Activated CD8-positive, alpha-beta memory T cell treated with anti-CD3 and anti-CD28 coated beads for 36 hours (primary cell): Measurements from ENCODE around the gene POU2F3. TPM values are rescaled to one million over a fixed set of nuclear protein-coding genes. Genes with fewer than 3 reads are reported as not detected.

Source experiments
- CTCF ChIA-PET: fragments of 350-600 bp; sonication (Branson Sonifier 250); formaldehyde crosslinking; loops from one replicate; lab custom pipeline; 2021; ENCODE audit warnings: antibody characterized with exemption; lab: Charles Lee
- POLR2A ChIA-PET: fragments of 350-600 bp; sonication (Branson Sonifier 250); formaldehyde crosslinking; loops from one replicate; lab custom pipeline; 2021; ENCODE audit warnings: antibody characterized with exemption; lab: Charles Lee
- total RNA-seq, 2 experiments: library from RNA; stranded (reverse); gene quantifications; one replicate each; pipeline ENCODE4 v1.2.3, GENCODE V29; 2021

Gene POU2F3
- total RNA-seq, 2 experiments from 2014 or later = not detected

DNA sequence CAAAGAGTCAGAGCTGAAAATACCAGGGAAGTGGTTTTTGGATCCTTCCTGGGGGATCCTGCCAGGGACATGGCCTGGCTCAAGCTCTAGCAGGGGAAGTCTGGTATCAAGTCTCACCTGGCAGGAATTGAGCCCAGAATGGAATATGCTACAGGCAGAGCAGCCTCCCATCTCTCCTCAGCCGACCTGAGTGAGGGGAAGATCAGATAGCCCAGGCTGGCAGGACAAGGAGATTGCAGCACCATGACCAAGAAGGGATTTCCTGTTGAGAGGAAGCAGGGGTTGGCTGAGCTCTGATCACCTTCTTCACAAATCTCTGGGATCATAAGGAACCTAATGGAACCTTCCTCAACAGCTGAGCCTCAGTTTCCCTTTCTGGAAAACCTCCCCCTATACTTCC, 16.1 kb upstream of the POU2F3 start:
- ChIA-PET POLR2A (no interaction called here), CTCF (no interaction called here)

DNA sequence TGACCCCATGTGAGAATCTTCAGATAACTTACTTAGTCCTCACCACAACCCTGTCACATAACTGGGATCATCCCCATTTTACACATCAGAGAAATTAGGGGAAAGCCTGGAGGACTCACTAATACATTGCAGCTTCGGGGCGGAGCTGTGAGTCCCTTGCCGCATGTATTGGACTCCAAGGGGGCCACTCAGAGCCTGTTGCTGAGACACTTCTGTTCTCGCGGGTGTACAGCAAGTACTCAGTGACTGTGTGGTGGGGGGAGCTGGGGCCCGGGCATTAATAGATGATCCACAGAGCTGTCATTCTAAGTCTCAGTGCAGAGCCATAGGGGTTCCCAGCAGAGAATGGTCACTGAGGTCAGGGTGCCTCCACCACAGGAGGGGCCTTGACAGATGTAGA, 15.6 kb upstream of the POU2F3 start:
- CTCF ChIA-PET = interaction anchor here (0.7 kb wide), 1 partner anchor 56 kb away, joined by 3 read pairs; no protein-coding TSS in a partner anchor
- POLR2A ChIA-PET = interaction anchor here (0.7 kb wide), 1 partner anchor 56 kb away, joined by 4 read pairs; no protein-coding TSS in a partner anchor

DNA sequence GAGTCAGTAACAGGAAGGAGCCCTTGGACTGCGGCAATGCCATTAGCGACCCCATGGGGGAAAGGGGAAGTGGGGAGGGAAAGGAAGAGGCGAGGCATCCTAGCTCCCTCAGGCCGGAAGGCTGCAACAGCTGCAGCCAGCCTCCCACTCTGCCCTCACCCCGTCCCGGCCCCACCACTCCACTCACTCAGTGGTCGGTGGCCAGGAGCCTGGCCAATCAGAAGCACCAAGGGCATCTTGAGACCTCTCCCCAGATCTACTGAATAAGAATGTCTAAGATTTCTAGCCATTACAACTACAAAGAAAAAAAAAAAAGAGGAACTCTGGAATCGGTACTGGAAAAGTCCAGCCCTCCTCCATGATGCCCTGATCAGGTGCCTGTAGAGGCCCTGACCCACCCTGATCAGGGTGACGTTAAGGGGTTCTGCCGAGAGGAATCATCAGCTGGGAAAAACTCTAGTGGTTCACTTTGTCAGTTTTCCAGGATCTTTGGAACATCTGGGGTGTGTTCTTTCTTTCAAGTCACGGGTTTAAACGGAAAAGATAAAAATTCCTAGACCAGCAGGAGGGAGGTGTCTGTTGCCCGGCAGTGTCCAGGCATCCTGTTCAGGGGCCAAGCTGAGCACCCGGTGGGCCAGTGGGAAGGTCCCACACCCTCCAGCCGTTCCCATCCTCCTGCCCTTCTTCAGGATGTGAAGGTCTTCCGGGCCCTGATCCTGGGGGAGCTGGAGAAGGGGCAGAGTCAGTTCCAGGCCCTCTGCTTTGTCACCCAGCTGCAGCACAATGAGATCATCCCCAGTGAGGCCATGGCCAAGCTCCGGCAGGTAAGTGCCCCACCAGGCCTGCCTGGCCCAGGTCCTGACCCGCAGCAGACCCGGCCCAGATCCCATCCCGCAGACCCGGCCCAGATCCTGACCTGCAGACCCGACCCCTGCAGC, 14.7 kb upstream of the POU2F3 start:
- ChIA-PET CTCF (interaction anchor here (0.7 to 0.9 kb wide), 3 partner anchors 11 to 78 kb away, joined by 3 read pairs; no protein-coding TSS in a partner anchor), POLR2A (interaction anchor here (0.7 kb wide), 1 partner anchor 57 kb away, joined by 4 read pairs; no protein-coding TSS in a partner anchor)

DNA sequence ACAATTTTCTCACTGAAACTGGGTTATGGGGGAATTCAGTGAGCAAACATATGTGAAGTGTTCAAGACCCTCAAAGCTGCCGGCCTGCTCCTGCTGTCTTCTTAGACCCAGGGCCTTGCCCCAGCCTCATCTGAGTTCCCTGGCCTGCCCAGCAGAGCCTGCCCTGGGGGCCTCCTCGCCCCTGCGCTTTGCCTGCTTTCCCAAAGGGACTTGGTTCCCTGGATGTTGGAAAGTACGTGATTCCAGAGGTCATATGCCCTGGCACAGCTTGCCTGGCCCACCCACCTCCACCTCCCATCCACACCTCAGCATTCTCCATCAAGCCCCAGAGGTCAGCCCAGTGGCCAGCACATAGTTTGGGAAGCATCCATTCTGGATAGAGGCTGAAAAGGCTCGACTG, 13.7 kb upstream of the POU2F3 start:
- ChIA-PET POLR2A (no interaction called here), CTCF (interaction anchor here (0.9 kb wide), 1 partner anchor 12 kb away, joined by 3 read pairs; no protein-coding TSS in a partner anchor)

DNA sequence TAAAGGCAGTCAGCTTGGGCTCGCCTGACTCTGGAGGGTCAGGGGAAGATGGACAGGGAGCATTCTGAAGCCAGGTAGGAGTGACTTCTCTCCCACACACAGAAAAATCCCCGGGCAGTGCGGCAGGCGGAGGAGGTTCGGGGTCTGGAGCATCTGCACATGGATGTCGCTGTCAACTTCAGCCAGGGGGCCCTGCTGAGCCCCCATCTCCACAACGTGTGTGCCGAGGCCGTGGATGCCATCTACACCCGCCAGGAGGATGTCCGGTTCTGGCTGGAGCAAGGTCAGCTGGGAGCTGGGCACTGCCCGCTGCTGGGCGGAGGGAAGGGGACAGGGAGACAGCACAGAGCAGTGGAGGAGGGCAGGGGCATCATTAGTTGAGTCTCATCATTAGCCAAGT, 13.2 kb upstream of the POU2F3 start:
- ChIA-PET POLR2A (no interaction called here), CTCF (no interaction called here)

DNA sequence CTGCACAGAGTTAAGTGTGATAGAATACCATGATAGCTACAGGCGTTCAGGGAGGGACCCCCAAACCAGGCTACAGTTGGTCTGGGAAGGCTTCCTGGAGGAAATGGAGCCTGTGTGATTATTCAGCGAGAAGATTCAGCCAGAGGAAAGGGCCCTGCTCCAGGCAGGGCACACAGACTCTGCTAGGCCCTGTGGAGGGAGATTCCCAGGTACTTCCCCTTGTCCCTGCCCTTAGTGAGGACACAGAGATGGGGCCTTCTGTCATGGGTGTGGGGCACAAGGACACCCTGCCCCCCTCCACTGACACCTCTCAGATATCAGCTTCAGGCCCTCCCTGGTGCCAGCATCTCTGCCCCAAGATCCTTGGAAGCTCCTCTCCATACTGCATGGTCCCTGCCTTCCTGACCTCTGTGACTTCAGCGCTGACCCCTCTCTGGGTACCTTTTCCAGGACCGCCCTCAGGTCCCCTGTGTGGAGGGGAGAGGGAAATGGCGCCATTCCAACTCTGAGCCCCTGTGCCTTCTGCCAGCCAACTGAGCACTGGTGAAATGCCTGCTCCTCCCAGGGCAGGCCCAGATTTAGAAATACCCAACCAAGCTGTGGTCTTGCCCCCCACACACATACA, 12.6 kb upstream of the POU2F3 start:
- ChIA-PET POLR2A (no interaction called here), CTCF (no interaction called here)

DNA sequence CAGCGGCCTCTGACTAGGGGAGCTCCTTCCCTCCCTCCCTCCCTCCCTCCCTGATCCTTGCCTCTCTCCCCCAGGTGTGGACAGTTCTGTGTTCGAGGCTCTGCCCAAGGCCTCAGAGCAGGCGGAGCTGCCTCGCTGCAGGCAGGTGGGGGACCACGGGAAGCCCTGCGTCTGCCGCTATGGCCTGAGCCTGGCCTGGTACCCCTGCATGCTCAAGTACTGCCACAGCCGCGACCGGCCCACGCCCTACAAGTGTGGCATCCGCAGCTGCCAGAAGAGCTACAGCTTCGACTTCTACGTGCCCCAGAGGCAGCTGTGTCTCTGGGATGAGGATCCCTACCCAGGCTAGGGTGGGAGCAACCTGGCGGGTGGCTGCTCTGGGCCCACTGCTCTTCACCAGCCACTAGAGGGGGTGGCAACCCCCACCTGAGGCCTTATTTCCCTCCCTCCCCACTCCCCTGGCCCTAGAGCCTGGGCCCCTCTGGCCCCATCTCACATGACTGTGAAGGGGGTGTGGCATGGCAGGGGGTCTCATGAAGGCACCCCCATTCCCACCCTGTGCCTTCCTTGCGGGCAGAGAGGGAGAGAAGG, 11.1 kb upstream of the POU2F3 start:
- POLR2A ChIA-PET = no interaction called here
- CTCF ChIA-PET = interaction anchor here (1.0 to 10.2 kb wide), 6 partner anchors 57 to 85 kb away, joined by 3 to 159 read pairs (median 6); no protein-coding TSS in a partner anchor

DNA sequence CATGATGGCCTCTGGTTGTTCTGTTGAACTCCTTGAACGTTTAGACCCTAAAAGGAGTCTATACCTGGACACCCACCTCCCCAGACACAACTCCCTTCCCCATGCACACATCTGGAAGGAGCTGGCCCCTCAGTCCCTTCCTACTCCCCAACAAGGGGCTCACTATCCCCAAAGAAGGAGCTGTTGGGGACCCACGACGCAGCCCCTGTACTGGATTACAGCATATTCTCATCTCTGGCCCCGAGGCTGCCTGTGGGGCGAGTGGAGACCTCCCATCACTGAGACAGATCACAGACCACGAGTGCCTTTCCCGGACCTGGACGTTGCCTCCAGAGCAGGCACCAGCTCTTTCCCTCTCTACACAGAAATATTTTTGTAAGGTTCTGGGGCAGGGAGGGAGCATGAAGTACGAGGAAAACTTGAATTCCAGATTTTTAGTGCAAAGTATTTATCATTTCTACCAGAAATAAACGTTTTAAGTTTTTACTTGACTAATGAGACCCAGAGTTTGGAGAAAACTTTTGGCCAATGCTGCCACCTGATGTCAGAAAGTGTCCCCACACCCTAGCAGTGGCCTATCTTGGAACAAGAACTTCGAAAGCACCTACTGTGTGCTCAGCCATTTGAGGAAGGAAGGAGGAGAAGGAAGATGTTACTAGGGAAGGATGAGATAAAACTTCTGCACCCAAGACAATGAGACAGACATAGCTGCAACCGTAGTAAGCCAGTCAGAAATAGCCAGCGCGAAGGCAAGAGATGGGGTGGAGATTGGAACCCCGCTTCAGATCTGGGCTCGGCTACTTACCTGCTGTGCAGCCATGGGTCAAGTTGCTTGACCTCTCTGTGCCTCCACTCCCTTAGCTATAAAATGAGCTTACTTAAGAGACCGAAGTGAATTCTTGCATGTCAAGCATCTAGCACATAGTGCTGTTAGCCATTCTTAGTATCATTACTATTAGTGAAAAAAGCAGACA, 10.2 kb upstream of the POU2F3 start:
- CTCF ChIA-PET = interaction anchor here (1.0 to 10.2 kb wide), 8 partner anchors 9 to 84 kb away, joined by 3 to 159 read pairs (median 4); no protein-coding TSS in a partner anchor
- POLR2A ChIA-PET = no interaction called here

DNA sequence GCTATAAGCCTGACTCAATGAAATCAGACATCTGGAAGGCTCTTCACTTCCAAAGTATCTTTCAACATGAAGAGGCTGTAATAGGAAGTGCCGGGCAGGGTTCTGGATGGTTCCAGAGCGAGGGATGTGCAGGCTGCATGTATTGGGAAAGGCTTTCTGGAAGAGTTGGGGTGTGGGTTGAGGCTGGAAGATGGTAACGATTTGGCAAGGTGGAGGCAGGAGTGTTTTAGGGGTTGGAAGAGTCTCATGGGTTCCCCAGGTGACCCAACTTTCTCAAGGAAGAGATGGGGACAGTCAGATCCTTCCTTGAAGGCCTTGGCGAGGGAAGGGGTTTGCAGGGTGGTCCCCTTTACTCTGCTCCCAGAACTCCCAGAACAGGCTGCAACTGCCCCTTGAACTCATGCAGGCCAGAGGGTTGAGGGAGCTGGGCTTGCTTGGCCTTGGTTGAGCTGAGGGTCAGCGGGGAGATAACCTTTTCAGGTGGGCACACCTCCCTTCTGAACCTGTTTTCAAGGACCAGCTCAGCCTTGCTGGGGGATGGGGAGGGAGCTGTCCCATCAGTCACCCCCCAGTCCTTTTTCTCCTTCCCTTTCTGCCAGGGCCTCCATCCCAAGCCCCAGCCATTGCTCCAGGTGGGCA, 9.4 kb upstream of the POU2F3 start:
- ChIA-PET POLR2A (no interaction called here), CTCF (interaction anchor here (1.1 to 10.2 kb wide), 5 partner anchors 10 to 71 kb away, joined by 3 to 159 read pairs (median 4); no protein-coding TSS in a partner anchor)

DNA sequence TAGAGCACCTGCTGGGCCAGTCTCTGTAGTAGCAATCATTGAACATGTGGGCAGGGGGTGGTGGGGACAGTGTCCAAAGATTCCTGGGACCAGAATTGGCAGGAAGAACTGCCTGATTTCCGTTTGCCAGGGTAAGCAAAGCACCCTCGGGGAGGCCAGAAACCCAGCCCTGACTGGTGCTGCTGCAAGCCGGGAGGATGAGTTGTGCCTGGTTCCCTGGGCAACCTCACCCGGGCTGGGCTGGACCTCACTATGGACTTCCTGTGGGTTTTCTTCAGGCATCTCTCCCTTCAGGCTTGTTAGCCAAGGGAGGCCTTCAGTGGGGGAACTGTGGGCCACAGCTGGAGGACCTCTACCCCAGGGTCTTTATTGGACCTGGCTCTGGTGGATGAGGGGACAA, 8.0 kb upstream of the POU2F3 start:
- ChIA-PET POLR2A (no interaction called here), CTCF (interaction anchor here (1.7 to 10.2 kb wide), 2 partner anchors 66 to 70 kb away, joined by 4 to 159 read pairs; no protein-coding TSS in a partner anchor)

DNA sequence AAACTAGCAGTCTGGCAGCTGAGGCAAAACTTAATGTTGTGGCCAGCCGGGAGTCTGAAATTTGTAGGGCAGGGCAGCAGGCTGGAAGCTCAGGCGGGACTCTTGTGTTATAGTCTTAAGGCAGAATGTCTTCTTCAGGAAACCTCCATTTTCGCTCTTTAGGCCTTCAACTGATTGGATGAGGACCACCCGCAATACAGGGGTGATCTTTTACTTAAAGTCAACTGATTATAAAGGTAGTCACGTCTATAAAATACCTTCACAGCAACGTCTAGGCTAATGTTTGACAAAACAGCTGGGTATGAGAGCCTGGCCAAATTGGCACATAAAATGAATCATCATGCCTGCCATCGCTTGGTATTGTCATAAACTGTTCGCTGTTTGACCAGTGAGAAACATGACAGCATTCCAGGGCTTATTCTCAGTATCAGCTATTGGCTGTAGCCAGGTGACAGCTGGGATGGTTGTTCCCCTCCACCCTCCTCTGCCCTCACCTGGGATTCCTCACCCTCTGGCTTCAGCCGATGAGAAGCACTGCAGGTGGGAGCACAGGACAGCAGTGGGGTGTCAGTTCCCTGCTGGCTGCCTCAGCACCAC, 6.6 kb upstream of the POU2F3 start:
- POLR2A ChIA-PET = no interaction called here
- CTCF ChIA-PET = interaction anchor here (3.2 to 10.2 kb wide), 2 partner anchors 15 to 68 kb away, joined by 16 to 159 read pairs; no protein-coding TSS in a partner anchor

DNA sequence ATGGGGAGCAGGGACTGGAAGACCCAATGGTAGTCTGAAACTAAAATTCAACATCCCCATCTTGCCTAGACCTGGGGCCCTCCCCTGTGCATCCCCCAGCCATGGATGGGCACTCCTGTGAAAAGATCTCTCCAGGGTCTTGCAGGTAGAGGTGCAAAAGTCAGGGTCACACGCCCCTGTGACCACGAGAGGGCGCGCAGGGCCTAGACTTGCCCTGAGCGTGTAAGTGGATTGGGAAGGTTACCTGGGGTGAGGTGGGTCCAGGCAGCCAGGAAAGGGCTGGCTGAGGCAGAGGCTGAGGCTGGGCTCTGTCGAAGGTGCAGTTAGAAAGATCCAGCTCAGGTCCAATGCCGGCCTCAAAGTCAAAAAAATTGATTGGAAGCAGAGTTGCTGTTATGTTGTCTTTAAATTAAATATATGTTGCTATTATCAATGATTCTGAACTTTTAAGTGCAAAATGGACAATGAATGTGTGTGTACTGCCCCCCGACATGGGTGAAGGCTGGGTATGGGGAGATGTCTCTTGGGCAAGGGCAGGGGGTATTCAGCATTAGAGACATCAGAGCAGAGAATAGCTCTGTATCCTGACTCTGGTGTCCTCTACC, 4.8 kb upstream of the POU2F3 start:
- ChIA-PET POLR2A (no interaction called here), CTCF (interaction anchor here (0.8 to 10.2 kb wide), 12 partner anchors 9 to 100 kb away, joined by 3 to 159 read pairs (median 4); no protein-coding TSS in a partner anchor)

DNA sequence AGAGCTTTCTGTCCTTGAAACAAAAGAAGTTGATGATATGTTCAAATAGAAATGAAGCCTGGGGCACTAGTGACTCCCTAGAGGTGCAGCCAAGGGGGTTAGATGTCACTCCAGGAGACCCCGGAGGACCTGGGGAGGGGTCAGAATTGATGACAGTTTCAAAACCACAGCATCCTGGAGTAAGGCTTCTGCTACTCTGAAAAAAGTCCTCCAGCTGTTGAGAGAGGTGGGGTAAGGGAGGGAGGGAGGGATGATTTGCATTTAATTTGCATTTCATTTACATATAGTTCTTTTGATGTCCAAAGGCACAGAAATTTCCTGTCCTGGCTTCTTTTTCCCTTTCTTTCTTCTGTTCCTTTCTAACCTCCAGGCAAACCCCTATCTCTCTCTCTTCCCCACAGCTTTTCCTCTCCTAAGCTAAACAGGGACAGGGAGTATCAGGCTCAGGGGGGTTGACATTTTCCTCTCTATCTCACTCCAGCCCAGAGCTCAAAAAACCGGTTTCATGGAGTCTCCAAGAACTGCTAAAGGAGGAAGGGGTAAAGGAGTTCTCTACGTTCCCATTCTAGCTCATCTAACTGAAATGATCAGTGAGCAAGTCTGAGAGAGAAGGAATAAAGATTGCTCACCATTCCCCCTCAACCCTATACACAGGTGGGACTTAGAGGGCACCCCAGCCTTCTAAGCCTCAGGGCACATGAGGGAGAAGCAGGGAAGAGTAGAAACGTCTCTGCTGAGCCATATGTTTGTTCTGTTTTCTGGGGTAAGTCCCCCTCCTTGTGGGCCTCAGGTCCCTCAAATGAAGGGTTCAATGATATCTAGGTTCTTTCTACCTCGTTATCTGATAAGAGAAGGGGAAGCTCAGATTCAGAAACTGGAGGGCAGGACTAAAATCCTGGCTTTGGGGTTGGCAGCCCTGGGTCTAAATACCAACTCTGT, 3.5 kb upstream of the POU2F3 start:
- POLR2A ChIA-PET = no interaction called here
- CTCF ChIA-PET = interaction anchor here (1.1 to 10.2 kb wide), 5 partner anchors 8 to 66 kb away, joined by 3 to 159 read pairs (median 6); no protein-coding TSS in a partner anchor

DNA sequence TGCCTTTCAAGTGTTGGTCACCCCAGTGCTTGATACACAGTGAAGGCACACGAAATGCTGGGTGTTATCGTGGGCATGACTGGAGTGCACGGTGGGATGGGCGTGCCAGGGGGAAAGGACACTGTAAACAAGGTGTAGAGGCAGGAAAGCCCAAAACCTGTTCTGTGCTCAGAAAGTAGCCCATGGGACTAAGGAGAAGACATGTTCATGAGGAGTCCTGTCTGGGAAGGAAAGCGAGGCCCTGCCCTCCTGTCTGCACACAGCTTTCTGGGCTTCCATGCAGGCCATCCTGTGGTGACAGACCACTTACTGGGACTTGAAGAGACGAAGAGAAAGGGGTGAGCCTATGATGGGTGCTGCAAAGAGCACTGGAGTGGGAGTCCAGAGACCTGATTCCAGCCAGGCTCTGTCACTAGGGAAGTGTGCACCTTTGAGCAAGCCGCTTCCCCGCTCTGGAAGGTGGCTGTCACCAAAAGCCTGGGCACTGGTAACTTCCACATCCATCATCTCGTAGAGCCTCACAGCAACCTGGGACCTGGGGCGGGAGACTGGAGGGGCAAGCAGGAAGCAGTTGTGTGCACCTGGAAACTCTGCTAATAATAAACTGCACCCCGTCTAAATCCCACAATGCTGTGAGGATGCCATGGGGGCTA, 846 bp upstream of the POU2F3 start:
- CTCF ChIA-PET = interaction anchor here (0.8 to 1.7 kb wide), 3 partner anchors 10 to 65 kb away, joined by 3 to 5 read pairs (median 3); no protein-coding TSS in a partner anchor
- POLR2A ChIA-PET = no interaction called here

DNA sequence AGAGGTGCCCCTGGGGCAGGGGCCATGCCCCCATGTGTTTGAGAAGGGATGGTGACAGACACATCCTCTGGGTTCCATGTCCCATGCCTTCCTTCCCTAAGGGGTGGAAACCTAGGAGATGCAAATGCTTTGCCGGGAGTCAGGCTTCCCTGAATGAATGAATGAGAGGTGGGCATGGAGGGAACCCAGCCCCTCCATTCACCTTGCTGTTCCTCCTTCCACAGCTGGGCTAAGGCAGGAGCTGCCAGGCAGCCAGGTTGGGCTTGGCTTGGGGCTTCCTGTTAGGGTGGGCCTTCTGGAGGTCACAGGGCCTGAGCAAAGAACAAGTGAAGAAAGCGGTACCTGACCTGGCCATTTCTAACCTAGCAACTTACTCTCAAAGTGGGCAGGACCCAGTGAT, 926 bp downstream of the POU2F3 start:
- CTCF ChIA-PET = interaction anchor here (1.7 to 2.1 kb wide), 2 partner anchors 8 to 63 kb away, joined by 5 to 8 read pairs; no protein-coding TSS in a partner anchor

More for the DNA sequence above, 926 bp downstream of the POU2F3 start:
- POLR2A ChIA-PET = no interaction called here
